Right hindlimb (tissue), 1 donor: Measurements from ENCODE around the gene ARHGAP26.

ENCODE experiments used
- DNase-seq: peaks from one replicate; pipeline ENCODE4 v3.0.0-alpha.2; 2018

ARHGAP26 gene

GRCh38 chr5:142856269-142856782 is 86.1 kb downstream of the ARHGAP26 start:
- DNase-seq: no peak

GRCh38 chr5:142857405-142857804 is 87.2 kb downstream of the ARHGAP26 start:
- DNase-seq: no peak

GRCh38 chr5:142859037-142859436 is 88.9 kb downstream of the ARHGAP26 start:
- no peak for DNase-seq

GRCh38 chr5:142860270-142860669 is 90.1 kb downstream of the ARHGAP26 start:
- peak; percentile 59 for DNase-seq

GRCh38 chr5:142861011-142861410 is 90.8 kb downstream of the ARHGAP26 start:
- DNase-seq: no peak

- DNase-seq: no peak
These were observed 92.4 kb downstream of the ARHGAP26 start for GRCh38 chr5:142862594-142862993.

GRCh38 chr5:142863856-142864255 is 93.7 kb downstream of the ARHGAP26 start:
- no peak for DNase-seq

GRCh38 chr5:142864290-142865260 is 94.4 kb downstream of the ARHGAP26 start:
- peak; percentile 57 for DNase-seq

GRCh38 chr5:142865631-142866030 is 95.5 kb downstream of the ARHGAP26 start:
- no peak for DNase-seq

- DNase-seq: peak; percentile 51
These were observed 96.5 kb downstream of the ARHGAP26 start for GRCh38 chr5:142866563-142867275.

GRCh38 chr5:142869886-142870285 is 99.7 kb downstream of the ARHGAP26 start:
- DNase-seq: peak; percentile 82

GRCh38 chr5:142870532-142871362 is 100.6 kb downstream of the ARHGAP26 start:
- DNase-seq: no peak

- peak; percentile 48 for DNase-seq
These were observed 101.4 kb downstream of the ARHGAP26 start for GRCh38 chr5:142871363-142872193.

- no peak for DNase-seq
These were observed 102.0 kb downstream of the ARHGAP26 start for GRCh38 chr5:142872217-142872616.

GRCh38 chr5:142872795-142873194 is 102.6 kb downstream of the ARHGAP26 start:
- no peak for DNase-seq

GRCh38 chr5:142873831-142874230 is 103.7 kb downstream of the ARHGAP26 start:
- DNase-seq: no peak

GRCh38 chr5:142874540-142874939 is 104.4 kb downstream of the ARHGAP26 start:
- no peak for DNase-seq

GRCh38 chr5:142875936-142876335 is 105.8 kb downstream of the ARHGAP26 start:
- no peak for DNase-seq

GRCh38 chr5:142876817-142877216 is 106.6 kb downstream of the ARHGAP26 start:
- no peak for DNase-seq

GRCh38 chr5:142878111-142878510 is 107.9 kb downstream of the ARHGAP26 start:
- DNase-seq: no peak

- no peak for DNase-seq
These were observed 108.5 kb downstream of the ARHGAP26 start for GRCh38 chr5:142878638-142879037.
